Umbilical cord (tissue), 2 donors: Measurements from ENCODE around the gene GRSF1. TPM values are rescaled to one million over a fixed set of nuclear protein-coding genes. Genes with fewer than 3 reads are reported as not detected.
"Not testable (repeated sequence)": the region's sequence is repeated elsewhere in the genome, so short reads cannot be mapped to it uniquely, and the experiment has no call there.

Source experiments
- DNase-seq: peaks from one replicate; pipeline ENCODE4 v3.0.0-alpha.2; 2015; ENCODE audit warnings: low spot score
- total RNA-seq: library from RNA; depleted of rRNA; stranded (reverse); fragments of >200 nt; gene quantifications from one replicate; pipeline ENCODE4 v1.2.3, GENCODE V29; 2014; ENCODE audit warnings: low replicate concordance; ENCODE audit not compliant: insufficient read depth

Gene GRSF1
- total RNA-seq, 1 donor from 2014 or later: 47.4 TPM

DNA sequence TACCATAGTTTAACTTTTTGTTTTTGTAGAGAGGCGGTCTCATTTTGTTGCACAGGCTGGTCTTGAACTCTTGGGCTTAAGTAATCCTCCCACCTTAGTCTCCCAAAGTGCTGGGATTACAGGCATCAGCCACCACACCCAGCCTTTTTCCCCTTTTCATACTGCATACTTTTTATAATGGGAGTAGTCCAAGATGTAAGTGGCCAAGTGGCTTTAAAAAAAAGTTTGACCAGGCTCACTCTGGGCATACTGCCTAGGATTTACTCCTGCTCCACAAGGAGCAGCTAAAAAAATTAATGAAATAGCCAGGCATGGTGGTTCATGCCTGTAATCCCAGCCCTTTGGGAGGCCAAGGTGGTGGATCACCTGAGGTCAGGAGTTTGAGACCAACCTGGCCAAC is 6.0 kb downstream of the GRSF1 start:
- no peak for DNase-seq

DNA sequence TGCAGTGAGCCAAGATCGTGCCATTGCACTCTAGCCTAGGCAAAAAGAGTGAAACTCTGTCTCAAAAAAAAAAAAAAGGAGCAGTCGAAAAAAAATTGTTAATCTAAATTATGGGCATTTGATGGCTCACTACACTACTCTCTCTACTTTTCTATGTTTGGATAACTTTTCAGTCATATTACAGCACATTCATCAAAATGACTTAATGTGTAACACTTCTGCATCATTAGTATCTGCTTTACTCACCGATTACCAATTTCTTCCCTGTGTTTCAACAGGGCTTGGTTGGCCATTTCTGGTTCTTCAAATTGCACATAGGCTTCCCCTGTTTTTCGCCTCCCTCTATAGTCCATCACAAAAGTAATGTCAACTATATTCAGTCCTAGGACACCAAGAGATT is 8.4 kb downstream of the GRSF1 start:
- DNase-seq: no peak

DNA sequence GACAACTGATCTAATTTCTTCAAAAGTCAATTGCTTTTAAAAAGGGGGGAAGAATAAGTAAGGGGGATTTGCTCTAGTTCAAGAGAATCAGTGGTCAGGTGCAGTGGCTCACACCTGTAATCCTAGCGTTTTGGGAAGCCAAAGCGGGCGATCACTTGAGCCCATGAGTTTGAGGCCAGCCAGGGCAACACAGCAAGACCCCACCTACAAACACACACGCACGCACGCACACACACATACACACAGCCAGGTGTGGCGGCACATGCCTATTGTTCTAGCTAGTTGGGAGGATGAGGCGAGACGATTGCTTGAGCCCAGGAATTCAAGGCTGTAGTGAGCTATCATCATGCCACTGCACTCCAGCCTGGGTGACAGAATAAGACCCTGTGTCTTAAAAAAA is 9.6 kb downstream of the GRSF1 start:
- DNase-seq: no peak

DNA sequence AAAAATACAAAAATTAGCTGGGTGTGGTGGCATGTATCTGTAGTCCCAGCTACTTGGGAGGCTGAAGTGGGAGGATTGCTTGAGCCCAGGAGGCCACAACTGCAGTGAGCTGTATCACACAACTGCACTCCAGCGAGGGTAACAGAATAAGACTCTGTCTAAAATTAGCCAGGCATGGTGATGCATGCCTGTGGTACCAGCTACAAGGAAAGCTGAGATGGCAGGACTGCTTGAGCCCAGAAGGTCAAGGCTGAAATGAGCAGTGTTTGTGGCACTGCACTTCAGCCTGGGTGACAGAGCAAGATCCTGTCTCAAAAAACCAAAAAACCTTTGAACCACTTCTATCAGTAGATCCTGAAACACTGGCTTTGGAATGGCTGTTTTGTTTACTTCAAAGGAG is 10.2 kb downstream of the GRSF1 start:
- DNase-seq: no peak

DNA sequence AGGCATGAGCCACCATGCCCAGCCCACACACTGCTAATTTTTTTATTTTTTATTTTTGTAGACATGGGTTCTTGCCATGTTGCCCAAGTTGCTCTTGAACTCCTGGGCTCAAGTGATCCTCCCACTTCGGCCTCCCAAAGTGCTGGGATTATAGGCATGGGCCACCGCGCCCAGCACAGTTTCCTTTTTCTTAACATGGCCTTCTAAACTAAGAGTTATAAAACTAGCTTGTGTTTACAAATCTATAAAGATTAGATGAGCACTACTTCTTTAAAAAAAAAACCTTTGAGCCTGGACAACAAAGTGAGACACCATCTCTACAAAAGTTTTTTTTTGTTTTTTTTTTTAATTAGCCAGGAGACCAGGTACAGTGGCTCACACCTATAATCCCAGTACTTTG is 10.7 kb downstream of the GRSF1 start:
- no peak for DNase-seq

DNA sequence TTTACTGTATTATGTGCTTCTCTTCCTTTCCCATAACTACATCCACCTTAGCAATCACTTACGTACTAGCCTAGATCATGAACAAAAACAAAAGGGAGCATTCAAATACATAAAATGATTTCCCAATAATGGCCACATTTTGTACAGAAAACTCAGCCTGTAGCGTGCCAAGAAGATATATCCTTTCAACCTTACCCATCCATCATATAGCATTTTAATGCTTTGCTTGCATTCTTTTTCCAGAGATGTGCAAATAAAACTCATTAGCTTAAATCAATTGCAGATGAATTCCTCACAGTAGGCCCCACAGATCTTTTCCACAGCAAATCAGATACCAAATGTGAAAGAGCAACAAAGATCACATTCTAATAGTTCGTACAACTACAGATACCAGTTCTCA is 20.8 kb downstream of the GRSF1 start:
- DNase-seq: no peak

DNA sequence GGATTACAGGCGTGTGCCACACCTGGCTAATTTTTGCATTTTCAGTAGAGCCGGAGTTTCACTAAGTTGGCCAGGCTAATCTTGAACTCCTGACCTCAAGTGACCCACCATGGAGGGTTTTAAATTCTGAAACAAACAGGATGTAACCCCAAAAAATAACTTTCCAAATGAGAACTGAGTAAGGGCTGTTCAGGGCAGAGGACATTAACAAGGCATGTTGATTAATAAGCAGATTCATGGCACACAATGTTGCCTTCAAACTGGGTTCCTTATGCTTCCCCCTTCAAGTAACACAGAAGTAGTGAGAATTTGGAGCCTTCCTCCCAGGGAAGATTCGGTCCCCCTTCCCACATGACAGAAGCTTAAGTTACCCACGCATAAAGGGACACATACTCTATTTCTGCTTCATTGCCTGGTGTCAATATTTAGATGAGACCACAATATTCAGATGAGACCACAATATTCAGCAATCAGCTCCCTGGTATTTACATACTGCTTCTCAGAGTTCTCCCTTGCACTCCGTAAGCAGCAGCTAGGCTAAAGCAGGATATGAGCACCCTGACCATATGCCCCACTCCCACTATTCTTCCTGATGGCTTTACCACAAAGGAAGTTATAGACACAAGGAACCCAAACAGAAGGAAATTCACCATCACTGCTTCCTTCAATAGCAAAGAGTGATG is 21.4 kb downstream of the GRSF1 start:
- DNase-seq: no peak

DNA sequence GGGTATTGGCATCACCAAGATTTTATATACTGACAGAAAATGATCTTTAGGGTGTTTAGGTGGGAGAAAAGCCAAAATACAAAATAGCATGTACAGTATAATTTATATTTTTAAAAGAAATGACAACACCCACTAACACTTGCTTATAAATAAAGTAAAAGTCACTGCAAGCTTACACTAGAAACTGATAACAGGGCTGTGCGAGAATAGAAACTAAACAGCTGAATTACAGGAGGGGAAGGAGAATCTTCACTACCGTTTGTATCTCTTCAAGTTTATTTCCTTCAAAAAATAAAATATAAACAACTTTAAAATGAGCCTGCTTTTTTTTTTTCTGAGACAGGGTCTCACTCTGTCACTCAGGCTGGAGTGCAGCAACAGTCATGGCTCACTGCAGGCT is 22.8 kb downstream of the GRSF1 start:
- no peak for DNase-seq

DNA sequence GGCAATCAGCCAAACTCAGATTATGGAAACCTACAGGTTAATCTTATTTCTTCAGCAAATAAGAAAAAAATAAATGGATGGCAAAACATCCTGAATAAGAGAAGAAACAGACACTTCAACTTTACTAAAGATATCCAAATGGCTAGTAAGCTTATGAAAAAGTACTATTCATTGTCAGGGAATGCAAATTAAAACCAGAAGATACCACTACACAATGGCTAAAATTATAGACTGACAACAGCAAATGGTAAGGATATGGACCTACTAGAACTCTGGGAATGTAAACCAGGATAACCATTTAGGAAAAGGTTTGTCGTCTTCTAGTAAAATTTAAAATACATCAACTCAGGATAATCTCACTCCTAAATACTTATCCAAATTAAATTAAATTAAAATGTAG is 24.3 kb downstream of the GRSF1 start:
- DNase-seq: no peak

DNA sequence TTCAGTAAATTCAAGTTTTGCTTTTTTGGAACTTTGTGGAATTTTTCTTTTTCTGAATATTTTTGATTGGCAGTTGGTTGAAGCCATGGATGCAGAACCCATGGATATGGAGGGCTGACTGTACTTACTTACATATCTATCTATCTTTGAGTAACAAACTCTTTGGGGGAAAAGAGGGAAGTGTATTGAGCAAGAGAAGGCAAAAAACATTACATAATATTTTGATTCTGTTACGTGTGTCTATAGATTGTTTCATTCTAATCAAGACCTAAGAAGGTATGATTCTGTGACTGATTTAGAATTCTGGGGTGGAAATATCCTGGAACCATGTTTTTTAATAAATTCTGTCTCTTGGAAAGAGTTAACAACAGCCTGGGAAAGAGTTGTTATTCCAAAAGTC is 31.5 kb downstream of the GRSF1 start:
- DNase-seq: no peak

DNA sequence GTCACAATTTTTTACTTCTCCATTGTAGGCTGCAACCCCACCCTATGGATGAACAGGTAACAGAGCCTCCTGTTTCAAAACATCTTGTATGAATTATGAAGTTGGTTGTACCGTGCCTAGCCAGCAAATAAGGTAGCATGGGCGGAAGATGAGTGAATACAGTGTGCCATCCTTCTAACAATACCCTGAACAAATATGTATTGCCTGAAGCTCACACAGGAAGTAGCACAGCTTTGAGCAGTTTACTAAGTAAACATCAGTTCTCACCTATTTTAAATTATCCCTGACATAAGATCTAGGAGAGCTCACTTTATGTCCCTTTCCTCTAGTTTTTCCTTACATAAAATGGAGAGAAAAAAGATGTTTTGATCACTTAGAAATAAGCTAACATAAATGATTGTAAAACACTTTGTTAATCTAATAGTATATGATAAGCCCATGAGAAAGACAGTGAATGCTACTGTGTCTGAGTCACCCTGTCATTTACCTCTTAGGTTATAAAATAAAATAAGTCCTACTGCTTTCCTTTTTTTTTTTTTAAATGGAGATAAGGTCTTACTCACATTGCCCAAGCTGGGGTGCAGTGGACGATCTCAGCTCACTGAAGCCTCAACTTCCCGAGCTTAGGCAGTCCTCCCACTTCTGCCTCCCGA is 36.6 kb downstream of the GRSF1 start:
- no peak for DNase-seq

DNA sequence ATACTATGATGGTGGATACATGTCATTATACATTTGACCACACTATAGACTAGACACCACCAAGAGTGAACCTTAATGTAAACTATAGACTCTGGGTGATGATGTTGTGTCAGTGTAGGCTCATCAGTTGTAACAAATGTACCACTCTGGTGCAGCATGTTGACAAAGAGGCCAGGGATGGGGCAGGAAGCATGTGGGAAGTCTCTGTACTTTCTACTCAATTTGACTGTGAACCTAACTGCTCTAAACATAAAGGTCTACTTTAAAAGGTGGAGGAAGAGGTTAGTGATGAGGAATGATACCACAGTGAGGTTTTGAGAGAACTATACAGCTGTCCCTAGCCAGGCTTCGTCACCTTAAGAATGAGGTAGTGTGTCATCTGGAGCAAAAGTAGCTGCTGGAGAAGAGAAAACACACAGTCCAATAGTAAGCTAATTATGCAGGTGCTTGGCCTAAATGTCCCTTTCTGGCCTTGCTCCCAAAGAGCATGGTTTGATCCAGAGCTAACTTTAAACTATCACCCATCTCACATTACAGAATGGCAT is 38.4 kb downstream of the GRSF1 start:
- DNase-seq: no peak

DNA sequence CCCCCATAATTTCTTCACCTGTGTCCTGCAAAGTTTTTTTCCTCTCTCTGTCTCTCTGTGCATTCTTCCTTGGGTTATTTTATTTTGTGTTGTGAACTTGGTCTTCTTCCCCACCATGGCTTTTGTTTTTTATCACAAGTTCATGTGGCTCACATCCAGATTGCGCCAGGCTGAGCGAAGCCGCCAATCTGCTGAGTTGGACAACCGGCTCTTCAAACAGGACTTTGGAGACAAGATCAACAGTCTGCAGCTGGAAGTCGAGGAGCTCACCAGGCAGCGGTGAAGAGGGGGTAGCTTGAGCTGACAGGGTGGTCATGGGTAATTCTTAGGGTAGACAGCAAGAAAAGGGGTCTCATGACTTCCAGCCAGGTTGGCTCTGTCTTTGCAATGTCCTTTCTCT is 46.1 kb downstream of the GRSF1 start:
- no peak for DNase-seq

DNA sequence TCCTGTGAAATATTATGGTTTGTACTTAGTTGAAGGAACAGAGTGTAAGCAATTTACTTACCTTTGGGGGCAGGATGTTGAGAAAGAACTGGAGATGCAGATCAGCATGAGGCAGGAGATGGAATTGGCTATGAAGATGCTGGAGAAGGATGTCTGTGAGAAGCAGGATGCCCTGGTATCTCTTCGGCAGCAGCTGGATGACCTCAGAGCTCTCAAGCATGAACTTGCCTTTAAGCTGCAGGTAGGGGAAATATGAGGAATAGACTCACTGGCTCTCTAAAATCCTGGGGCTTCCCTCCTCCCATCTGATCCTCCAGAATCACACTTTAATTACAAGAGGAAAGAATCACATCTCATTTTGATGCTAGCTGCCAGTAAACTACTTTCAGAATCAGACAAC is 51.0 kb downstream of the GRSF1 start:
- no peak for DNase-seq

DNA sequence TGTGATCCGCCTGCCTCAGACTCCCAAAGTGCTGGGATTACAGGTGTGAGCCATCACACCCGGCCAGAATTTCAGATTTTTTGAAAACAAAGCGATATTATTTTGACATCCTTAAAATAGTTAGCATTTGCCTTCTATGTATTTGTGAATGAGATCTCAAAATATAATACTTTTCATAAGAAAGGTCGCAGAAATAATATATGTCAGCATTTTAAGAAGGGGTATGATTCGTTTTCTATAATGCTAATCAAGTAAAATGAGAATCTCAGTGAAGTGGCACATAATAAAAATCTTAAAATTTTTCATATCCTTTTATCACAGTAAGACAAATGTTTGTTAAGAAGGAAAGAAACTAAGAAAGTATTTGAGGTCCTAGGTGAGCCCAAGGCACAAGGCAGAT is 52.2 kb downstream of the GRSF1 start:
- DNase-seq: no peak

DNA sequence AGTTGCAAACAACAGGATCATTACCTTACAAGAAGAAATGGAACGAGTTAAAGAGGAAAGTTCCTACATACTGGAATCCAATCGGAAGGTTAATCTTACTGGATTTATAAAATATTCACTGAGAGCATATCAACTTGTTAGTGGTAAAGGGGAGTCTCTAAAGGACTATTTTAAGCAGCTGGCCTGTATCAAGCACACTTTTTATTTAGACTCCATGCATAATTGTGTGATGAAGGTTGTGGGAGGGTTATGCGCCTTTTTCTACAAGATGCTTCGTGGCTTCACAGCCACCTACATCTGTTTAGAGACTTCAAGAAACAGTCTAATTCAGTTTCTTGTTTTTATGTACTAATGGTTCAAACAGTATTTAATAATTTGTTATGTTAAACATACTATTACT is 56.6 kb downstream of the GRSF1 start:
- peak; percentile 66 for DNase-seq

DNA sequence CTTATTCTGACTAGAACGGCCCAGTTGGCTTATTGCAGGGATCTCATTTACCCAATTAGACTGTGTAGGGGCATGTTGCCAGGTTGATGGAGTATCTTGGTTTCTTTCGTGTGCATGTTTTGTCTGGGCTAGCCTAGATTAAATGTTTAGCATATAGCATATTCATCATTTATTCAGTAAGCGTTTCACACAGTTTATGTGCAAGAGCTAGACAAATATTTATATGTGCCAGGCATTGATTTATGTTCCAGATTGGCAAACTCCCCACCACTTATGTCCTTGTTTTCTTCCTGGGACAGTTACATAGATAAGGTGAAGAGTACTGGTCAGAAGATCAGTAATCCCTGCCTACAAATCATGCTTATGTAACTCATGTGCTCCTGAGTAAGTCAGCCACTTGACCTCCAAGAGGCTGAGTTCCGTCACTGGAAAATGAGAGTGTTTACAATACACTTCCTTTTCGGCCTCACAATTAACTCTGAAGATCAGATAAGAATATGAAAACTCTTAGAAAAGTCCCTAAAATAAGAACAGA is 60.7 kb downstream of the GRSF1 start:
- peak; percentile 32 for DNase-seq

DNA sequence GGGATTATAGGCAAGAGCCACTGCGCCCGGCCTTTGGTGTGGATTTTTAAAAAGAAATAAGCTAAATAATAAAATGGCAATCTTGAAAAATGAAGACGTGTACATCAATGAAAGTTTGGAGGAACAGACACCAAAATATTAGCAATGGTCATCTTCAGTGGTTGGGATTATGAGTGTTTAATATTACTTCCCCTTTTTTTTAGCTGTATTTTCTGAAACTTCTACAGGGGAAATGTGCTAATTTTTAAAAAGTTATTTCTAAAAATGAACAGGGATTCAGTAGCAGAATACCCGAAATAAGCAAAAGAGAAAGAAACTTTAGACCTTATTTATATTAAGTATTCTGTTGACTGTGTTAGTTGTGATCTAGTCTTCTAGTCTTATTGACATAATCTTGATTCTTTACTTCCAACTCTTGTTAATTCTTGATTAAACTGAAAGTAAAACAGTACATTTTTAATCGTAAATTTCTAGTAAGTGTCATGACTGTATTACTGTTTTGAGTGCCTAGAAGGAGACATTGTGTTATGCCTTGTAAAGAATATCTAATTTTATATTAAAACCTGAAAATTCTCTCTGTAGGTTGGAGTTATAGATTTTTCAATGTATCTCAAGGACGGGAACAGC is 66.6 kb downstream of the GRSF1 start:
- DNase-seq: no peak

DNA sequence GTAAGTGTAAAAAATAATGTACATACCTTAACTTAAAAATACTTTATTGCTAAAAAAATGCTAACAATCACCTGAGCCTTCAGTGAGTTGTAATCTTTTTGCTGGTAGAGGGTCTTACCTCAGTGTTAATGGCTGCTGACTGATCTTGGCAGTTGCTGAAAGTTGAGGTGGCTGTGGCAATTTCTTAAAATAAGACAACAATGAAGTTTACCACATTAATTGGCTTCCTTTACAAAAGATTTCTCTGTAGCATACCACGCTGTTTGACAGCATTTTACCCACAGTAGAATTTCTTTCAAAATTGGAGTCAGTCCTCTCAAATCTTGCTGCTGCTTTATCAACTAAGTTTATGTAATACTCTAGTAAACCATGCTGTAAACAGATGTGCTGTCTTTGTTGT is 70.3 kb downstream of the GRSF1 start:
- DNase-seq: not testable (repeated sequence)

DNA sequence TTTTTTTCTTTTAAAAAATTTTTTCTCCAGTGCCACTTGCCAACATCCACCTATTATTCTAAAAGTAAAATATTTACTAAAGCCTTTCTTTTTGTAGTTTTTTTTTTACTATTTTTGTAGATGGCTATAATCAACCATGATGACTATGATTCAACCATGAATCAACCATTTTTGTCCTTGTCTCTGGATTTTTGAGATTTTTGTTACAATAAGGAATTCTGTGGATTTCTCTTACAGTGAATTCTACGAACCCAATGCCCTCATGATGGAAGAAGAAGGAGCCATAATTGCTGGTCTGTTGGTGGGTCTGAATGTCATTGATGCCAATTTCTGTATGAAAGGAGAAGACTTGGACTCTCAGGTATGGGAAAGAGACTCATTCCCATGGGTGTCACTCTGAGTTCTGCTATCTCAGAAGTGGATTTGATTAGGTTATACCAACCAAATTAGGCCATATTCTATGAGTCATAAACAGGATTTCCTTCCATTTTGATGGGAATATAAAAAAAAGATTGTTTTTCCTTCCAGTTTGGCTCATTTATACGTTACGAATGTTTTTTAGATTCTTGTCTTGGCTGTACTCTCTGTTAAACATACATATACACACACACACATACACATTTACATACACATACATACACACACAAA is 71.3 kb downstream of the GRSF1 start:
- DNase-seq: no peak
